GM12878 (cell line): Measurements from ENCODE around the gene SMIM22. TPM values are rescaled to one million over a fixed set of nuclear protein-coding genes. Genes with fewer than 3 reads are reported as not detected.

Experiments used
- ATAC-seq: fragments of 200-7000 bp; cut with Tn5 transposase; 3 replicates; pipeline ENCODE4 v1.9.1; 2020; ENCODE audit warnings: mild to moderate bottlenecking, moderate library complexity
- BruUV-seq: library from RNA; stranded (reverse); fragments of 400-500 nt; replicated peaks from 2 replicates; lab custom pipeline; 2021; lab: Mats Ljungman, UMichigan
- CTCF ChIA-PET: fragments of 300-600 bp; sonication (Branson Sonifier 250); formaldehyde crosslinking; extraction: SDS; loops from one replicate; lab custom pipeline; 2021; ENCODE audit warnings: inconsistent platforms; lab: Yijun Ruan, JAX
- POLR2A ChIA-PET: fragments of 350-600 bp; formaldehyde crosslinking; extraction: SDS; loops from one replicate; lab custom pipeline; 2021; ENCODE audit warnings: inconsistent platforms; lab: Charles Lee
- RAD21 ChIA-PET: fragments of 300-600 bp; sonication (Branson Sonifier 250); formaldehyde crosslinking; loops from one replicate; lab custom pipeline; 2023; ENCODE audit warnings: antibody characterized with exemption; ENCODE audit not compliant: unreplicated experiment; lab: Charles Lee
- SMC1A ChIA-PET: fragments of 300-600 bp; sonication (Branson Sonifier 250); formaldehyde crosslinking; loops from one replicate; lab custom pipeline; 2023; ENCODE audit not compliant: unreplicated experiment, uncharacterized antibody; lab: Charles Lee
- DNase-seq: peaks from one replicate; pipeline ENCODE4 v3.0.0-alpha.2; 2011; ENCODE audit warnings: low read depth, low spot score
- FAIRE-seq: peaks from 3 replicates; lab custom pipeline; 2011; peaks lifted over from hg19 to GRCh38; lab: Jason Lieb, UNC
- H2AFZ ChIP-seq: 2 replicates; pipeline ENCODE4 v1.6.0; 2011; ENCODE audit warnings: low read depth, low read length, control low read depth; ENCODE audit not compliant: control insufficient read depth
- H3K27ac ChIP-seq: 2 replicates; pipeline ENCODE4 v1.5.1; 2011; ENCODE audit warnings: control low read depth; ENCODE audit not compliant: control insufficient read depth, insufficient read depth
- H3K27me3 ChIP-seq, 2 experiments: replicated peaks in 1 of 2; 2 replicates each; pipeline versions ENCODE4 v1.6.0 to v1.6.1; 2011; ENCODE audit warnings: low read length in 1 of 2; ENCODE audit not compliant: control insufficient read depth in 2 of 2, insufficient read depth in 2 of 2
- H3K36me3 ChIP-seq, 2 experiments: 2 replicates each; pipeline ENCODE4 v1.5.1; 2011; ENCODE audit warnings: low read length in 1 of 2; ENCODE audit not compliant: control insufficient read depth in 2 of 2, insufficient read depth in 2 of 2
- H3K4me1 ChIP-seq: 2 replicates; pipeline ENCODE4 v1.6.1; 2011; ENCODE audit warnings: mild to moderate bottlenecking, low read length, moderate library complexity, mixed read lengths; ENCODE audit not compliant: control insufficient read depth, insufficient read depth
- H3K4me2 ChIP-seq: 2 replicates; pipeline ENCODE4 v1.6.0; 2011; ENCODE audit warnings: control low read depth; ENCODE audit not compliant: control insufficient read depth, insufficient read depth
- H3K4me3 ChIP-seq: fragments of 200-600 bp; sonication (generic); 2 replicates; pipeline ENCODE4 v1.5.1; 2016
- H3K79me2 ChIP-seq: 2 replicates; pipeline ENCODE4 v1.6.0; 2011; ENCODE audit warnings: low read length; ENCODE audit not compliant: control insufficient read depth, insufficient read depth
- H3K9ac ChIP-seq: 2 replicates; pipeline ENCODE4 v1.8.0; 2011; ENCODE audit warnings: low read length, control low read depth, mixed read lengths; ENCODE audit not compliant: control insufficient read depth, insufficient read depth
- H3K9me3 ChIP-seq: replicated peaks from 3 replicates; pipeline ENCODE4 v1.5.1; 2011; ENCODE audit warnings: mild to moderate bottlenecking, low read length; ENCODE audit not compliant: control insufficient read depth, insufficient read depth
- H4K20me1 ChIP-seq: 2 replicates; pipeline ENCODE4 v1.6.0; 2011; ENCODE audit not compliant: control insufficient read depth, insufficient read depth
- BCL11A ChIP-seq: IDR thresholded peaks from 2 replicates; pipeline ENCODE4 v1.6.1; 2011; ENCODE audit warnings: low read depth, low read length
- BCL3 ChIP-seq: IDR thresholded peaks from 2 replicates; pipeline ENCODE4 v1.6.1; 2011; ENCODE audit warnings: borderline replicate concordance, low read depth, mild to moderate bottlenecking, moderate library complexity, low read length; ENCODE audit not compliant: insufficient read depth, poor library complexity, severe bottlenecking
- CEBPB ChIP-seq, 2 experiments: fragments of 150-350 bp in 1 of 2; IDR thresholded peaks; 2 replicates each; pipeline ENCODE4 v1.6.1; 2012 to 2014; ENCODE audit warnings: low read depth in 2 of 2, low read length in 2 of 2, borderline replicate concordance in 1 of 2, inconsistent platforms in 1 of 2
- MEF2A ChIP-seq: IDR thresholded peaks from 2 replicates; pipeline ENCODE4 v1.6.1; 2011; ENCODE audit warnings: low read depth, mild to moderate bottlenecking, low read length, moderate library complexity; ENCODE audit not compliant: insufficient read depth
- MYC ChIP-seq: IDR thresholded peaks from 2 replicates; pipeline ENCODE4 v1.6.1; 2011; ENCODE audit warnings: mild to moderate bottlenecking, low read length, moderate library complexity, inconsistent platforms; ENCODE audit not compliant: insufficient read depth, insufficient replicate concordance, insufficient read length, severe bottlenecking
- NRF1 ChIP-seq: conservative IDR thresholded peaks from 2 replicates; pipeline ENCODE4 v1.6.1; 2011; ENCODE audit warnings: mild to moderate bottlenecking, low read depth, low read length, improper control_type of control experiment
- RAD51 ChIP-seq: fragments of 450-650 bp; IDR thresholded peaks from 2 replicates; pipeline ENCODE4 v1.6.1; 2016; ENCODE audit warnings: moderate library complexity, mild to moderate bottlenecking, inconsistent platforms
- RELA ChIP-seq: fragments of 450-650 bp; IDR thresholded peaks from 2 replicates; pipeline ENCODE4 v1.8.0; 2014; ENCODE audit warnings: borderline replicate concordance; ENCODE audit not compliant: partially characterized antibody
- RELB ChIP-seq: fragments of 450-650 bp; IDR thresholded peaks from 2 replicates; pipeline ENCODE4 v1.6.1; 2017; ENCODE audit warnings: low read depth, mild to moderate bottlenecking, moderate library complexity
- RFX5 ChIP-seq: IDR thresholded peaks from 2 replicates; pipeline ENCODE4 v1.6.1; 2011; ENCODE audit warnings: low read depth, low read length, improper control_type of control experiment
- RUNX3 ChIP-seq: IDR thresholded peaks from 2 replicates; pipeline ENCODE4 v1.6.1; 2012; ENCODE audit warnings: low read length, inconsistent platforms
- SIX5 ChIP-seq: IDR thresholded peaks from 2 replicates; pipeline ENCODE4 v1.6.1; 2011; ENCODE audit warnings: mild to moderate bottlenecking, low read depth, low read length, moderate library complexity; ENCODE audit not compliant: severe bottlenecking
- STAT3 ChIP-seq: IDR thresholded peaks from 2 replicates; pipeline ENCODE4 v1.6.1; 2011; ENCODE audit warnings: low read depth, low read length, improper control_type of control experiment
- SUPT20H ChIP-seq: IDR thresholded peaks from 2 replicates; pipeline ENCODE4 v1.6.1; 2011; ENCODE audit warnings: low read depth, mild to moderate bottlenecking, low read length, moderate library complexity, borderline replicate concordance; ENCODE audit not compliant: control insufficient read depth
- SUZ12 ChIP-seq: fragments of 200-600 bp; sonication (generic); IDR thresholded peaks from one replicate; pipeline ENCODE4 v1.6.1; 2018; ENCODE audit warnings: antibody characterized with exemption, mild to moderate bottlenecking; ENCODE audit not compliant: unreplicated experiment
- TBL1XR1 ChIP-seq: IDR thresholded peaks from 2 replicates; pipeline ENCODE4 v1.6.1; 2012; ENCODE audit warnings: low read depth, low read length, improper control_type of control experiment
- ZZZ3 ChIP-seq: IDR thresholded peaks from 2 replicates; pipeline ENCODE4 v1.6.1; 2011; ENCODE audit warnings: low read depth; ENCODE audit not compliant: control insufficient read depth, insufficient read length
- whole genome bisulfite sequencing: methylation state at CpG from one replicate; pipeline ENCODE4 v1.1.6; 2016; ENCODE audit warnings: low lambda C conversion rate; ENCODE audit not compliant: insufficient replicate concordance, insufficient coverage; ENCODE audit errors: missing lambda C conversion rate; 5-methylcytosine and 5-hydroxymethylcytosine counted together
- in situ Hi-C: fragments of 300-500 bp; cut with MboI; formaldehyde crosslinking; loops from 9 replicates; pipeline ENCODE4 v1.14.3; 2018; ENCODE audit warnings: mixed read lengths
- intact Hi-C: fragments of 100-400 bp; cut with micrococcal nuclease; formaldehyde crosslinking; loops from one replicate; pipeline ENCODE4 v1.14.2; 2022; ENCODE audit not compliant: unreplicated experiment
- polyA plus RNA-seq, 11 experiments: library from polyadenylated mRNA; depleted of rRNA in 4 of 11; unstranded in 6 of 11; stranded (reverse) in 5 of 11; fragments of >200 nt; fragmentation: Nextera tagmentation in 4 of 11; fragmentation: Illumina TruSeq in 1 of 11; extraction: Ambion mirVana in 4 of 11; extraction: Trizol in 1 of 11; gene quantifications; 1 replicate in 1 of 11; 2 replicates in 10 of 11; pipeline versions ENCODE4 v1.2.1 to v1.2.3, GENCODE V29; 2011 to 2016; ENCODE audit warnings: inconsistent platforms in 2 of 11, missing spikeins in 2 of 11, low read depth in 1 of 11
- total RNA-seq, 4 experiments: library from RNA; depleted of rRNA in 3 of 4; stranded (reverse); fragments of >200 nt in 3 of 4; fragmentation: Illumina TruSeq in 1 of 4; extraction: Trizol in 1 of 4; gene quantifications; 2 replicates each; pipeline versions ENCODE4 v1.2.1 to v1.2.3, GENCODE V29; 2013 to 2021

SMIM22 gene
- total and polyA plus RNA-seq, 10 of the 15 experiments (the other 5 are each of a cell fraction or from before 2014, with no cell fraction given), result 0.83 TPM; not detected in 9

GRCh38 chr16:4768549-4769305, 26.4 kb upstream of the SMIM22 start:
- DNase-seq, result peak; percentile 76
- Histone ChIP-seq H3K9me3 (no peaks in the 10 kb centered on the region), H3K9ac (peak overlapping the region; percentile 64), H2AFZ (peak overlapping the region; percentile 80), H4K20me1 (no peaks in the 10 kb centered on the region), H3K4me3 (peak overlapping the region; percentile 91), H3K27ac (peak overlapping the region; percentile 9), H3K36me3 (peaks cover 0 to 4% of the 10 kb centered on the region in 2 experiments; a peak in 2 of 4 replicates), H3K79me2 (peaks cover 18% of the 10 kb centered on the region), H3K4me2 (peak overlapping the region; percentile 69), H3K4me1 (peaks cover 8% of the 10 kb centered on the region; the same call in 1 of the 2 replicates), H3K27me3 (no peaks in the 10 kb centered on the region)
- RAD21 ChIA-PET, result interaction anchor here (0.6 to 2.0 kb wide), 4 partner anchors 17 to 34 kb away, joined by 3 to 18 read pairs (median 4); partner anchors contain the start of genes ANKS3 and DNAAF8
- in situ Hi-C loops (no loop called here), intact Hi-C loops (loop anchor here (2.0 kb wide), 3 partner anchors 34 to 78 kb away; partner anchors contain the start of genes ANKS3, DNAAF8, GLYR1 and ROGDI)
- peak; percentile 81 for FAIRE-seq
- CTCF ChIA-PET, result interaction anchor here (0.9 to 1.4 kb wide), 4 partner anchors 32 to 515 kb away, joined by 3 to 7 read pairs (median 3); partner anchors contain the start of genes DNAAF8 and ROGDI
- no TSS peak for BruUV-seq
- POLR2A ChIA-PET, result interaction anchor here (0.6 to 2.8 kb wide), 8 partner anchors 9 to 693 kb away, joined by 3 to 15 read pairs (median 4); partner anchors contain the start of genes ANKS3 and DNAAF8
- ATAC-seq, result peak; percentile 84
- SMC1A ChIA-PET, result interaction anchor here (0.6 to 3.4 kb wide), 5 partner anchors 32 to 83 kb away, joined by 3 to 15 read pairs (median 3); partner anchors contain the start of genes ANKS3, DNAAF8 and ROGDI
- 16% methylated on average over 46 of the region's 48 CpGs for WGBS
- TF ChIP-seq SUZ12, result no peak
- peak; percentile 18; the same call in 1 of the 2 replicates for TF ChIP-seq RUNX3
- TF ChIP-seq RAD51, result no peak
- no peak for TF ChIP-seq ZZZ3
- TF ChIP-seq RFX5, result no peak
- TF ChIP-seq STAT3, result no peak
- no peak for TF ChIP-seq CEBPB (IDR thresholded peaks at IDR 0.05; ENCODE audit: borderline replicate concordance in 1 of 2, low read depth in 2 of 2, low read length in 2 of 2)
- TF ChIP-seq RELA, result no peak
- peak; percentile 64 for TF ChIP-seq NRF1
- no peak for TF ChIP-seq BCL3
- TF ChIP-seq SIX5, result peak; percentile 80
- no peak for TF ChIP-seq BCL11A
- TF ChIP-seq TBL1XR1, result no peak
- no peak for TF ChIP-seq SUPT20H
- peak; percentile 47 for TF ChIP-seq RELB
- TF ChIP-seq MYC, result no peak
- TF ChIP-seq MEF2A, result no peak
